ENCODE measurements around the gene SLC39A11.
A peak's percentile ranks its signal among the peaks of the same experiment; 100 is the strongest.
"Not testable (repeated sequence)": the region's sequence is repeated elsewhere in the genome, so short reads cannot be mapped to it uniquely, and the experiment has no call there.

The SLC39A11 gene, protein sequence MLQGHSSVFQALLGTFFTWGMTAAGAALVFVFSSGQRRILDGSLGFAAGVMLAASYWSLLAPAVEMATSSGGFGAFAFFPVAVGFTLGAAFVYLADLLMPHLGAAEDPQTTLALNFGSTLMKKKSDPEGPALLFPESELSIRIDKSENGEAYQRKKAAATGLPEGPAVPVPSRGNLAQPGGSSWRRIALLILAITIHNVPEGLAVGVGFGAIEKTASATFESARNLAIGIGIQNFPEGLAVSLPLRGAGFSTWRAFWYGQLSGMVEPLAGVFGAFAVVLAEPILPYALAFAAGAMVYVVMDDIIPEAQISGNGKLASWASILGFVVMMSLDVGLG

DNA sequence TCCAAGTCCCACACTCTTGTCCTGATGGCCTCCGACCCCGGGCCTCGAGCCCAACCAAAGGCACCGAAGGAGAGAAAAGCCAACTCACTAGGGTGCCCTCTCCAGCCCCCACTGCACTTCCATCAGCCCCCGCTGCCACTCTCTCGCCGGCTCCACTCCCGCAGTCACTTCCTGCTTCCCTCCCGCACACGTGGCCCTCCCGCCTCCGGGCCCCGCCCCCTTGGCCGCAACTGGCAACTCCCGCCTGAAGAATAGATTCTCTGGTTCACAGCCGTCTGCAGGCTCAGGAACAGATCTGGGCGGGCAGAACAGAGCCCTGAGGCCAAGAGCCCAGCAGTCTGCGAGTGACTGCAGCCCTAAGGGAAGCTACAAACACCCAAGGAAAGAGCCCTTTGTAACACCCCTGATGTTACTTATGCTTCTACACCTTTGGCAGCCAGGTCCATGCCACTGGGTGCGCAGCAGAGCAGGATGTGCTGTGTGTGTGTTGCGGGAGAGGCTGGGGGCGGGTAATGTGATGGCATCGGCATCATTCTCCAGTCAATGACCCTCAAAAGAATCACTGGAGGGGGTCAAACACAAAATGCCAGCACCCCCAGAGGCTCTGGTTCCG is at the start of gene SLC39A11:
Gene SLC39A11, minus strand, starts transcription at position 166 of the 613 bp plus-strand sequence. CDS start 3,924 bp downstream, outside the sequence.
- DNase-seq: peak; percentile 90

- no peak for DNase-seq
These were observed 48.9 kb upstream of the SLC39A11 start for GRCh38 chr17:73141411-73141810.

GRCh38 chr17:73140566-73140965 is 48.1 kb upstream of the SLC39A11 start:
- no peak for DNase-seq

GRCh38 chr17:73139296-73139695 is 46.8 kb upstream of the SLC39A11 start:
- DNase-seq: no peak

GRCh38 chr17:73138541-73139138 is 46.2 kb upstream of the SLC39A11 start:
- DNase-seq: no peak

GRCh38 chr17:73137376-73137775 is 44.9 kb upstream of the SLC39A11 start:
- DNase-seq: no peak

DNA sequence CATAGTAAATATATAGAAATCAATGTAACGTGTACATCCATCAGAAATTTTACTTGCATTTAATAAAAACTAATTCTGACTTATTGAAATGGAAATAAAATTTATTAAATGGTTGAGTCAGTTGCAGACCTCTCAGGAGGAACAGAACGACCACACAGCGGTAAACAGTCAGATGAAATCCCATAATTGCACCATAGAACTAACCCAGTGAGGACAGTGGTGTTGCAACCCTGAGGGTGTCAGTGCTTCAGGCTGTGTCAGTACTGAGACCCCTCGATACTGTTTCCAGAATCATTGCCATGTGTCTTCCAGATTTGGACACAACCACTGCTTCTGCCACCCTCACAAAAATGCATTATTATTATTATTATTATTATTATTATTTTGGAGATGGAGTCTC is 43.3 kb upstream of the SLC39A11 start:
- DNase-seq: no peak

- no peak for DNase-seq
These were observed 41.6 kb upstream of the SLC39A11 start for GRCh38 chr17:73133911-73134649.

- DNase-seq: no peak
These were observed 39.6 kb upstream of the SLC39A11 start for GRCh38 chr17:73132085-73132492.

GRCh38 chr17:73131439-73131838 is 39.0 kb upstream of the SLC39A11 start:
- DNase-seq: not testable (repeated sequence)

DNA sequence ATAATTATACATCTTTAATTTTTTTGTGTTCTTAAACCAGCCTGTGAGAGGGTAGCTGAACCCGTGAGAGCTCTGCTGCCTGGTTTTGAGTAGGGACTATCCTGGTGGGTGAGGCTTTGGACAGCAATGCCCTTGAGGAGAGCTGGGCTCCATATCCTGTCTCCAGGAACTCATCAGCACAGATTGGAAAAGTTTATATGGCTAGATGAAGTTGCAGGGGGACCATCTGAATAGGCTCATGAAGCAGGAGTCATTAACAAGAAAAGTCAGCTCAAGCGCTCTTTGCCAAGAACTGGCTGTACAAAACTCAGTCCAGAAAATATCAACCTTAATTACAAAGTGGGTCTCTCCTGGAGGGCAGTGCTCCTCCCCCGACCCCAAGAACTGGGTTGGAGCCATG is 38.5 kb upstream of the SLC39A11 start:
- no peak for DNase-seq

- no peak for DNase-seq
These were observed 36.0 kb upstream of the SLC39A11 start for GRCh38 chr17:73128496-73128895.

DNA sequence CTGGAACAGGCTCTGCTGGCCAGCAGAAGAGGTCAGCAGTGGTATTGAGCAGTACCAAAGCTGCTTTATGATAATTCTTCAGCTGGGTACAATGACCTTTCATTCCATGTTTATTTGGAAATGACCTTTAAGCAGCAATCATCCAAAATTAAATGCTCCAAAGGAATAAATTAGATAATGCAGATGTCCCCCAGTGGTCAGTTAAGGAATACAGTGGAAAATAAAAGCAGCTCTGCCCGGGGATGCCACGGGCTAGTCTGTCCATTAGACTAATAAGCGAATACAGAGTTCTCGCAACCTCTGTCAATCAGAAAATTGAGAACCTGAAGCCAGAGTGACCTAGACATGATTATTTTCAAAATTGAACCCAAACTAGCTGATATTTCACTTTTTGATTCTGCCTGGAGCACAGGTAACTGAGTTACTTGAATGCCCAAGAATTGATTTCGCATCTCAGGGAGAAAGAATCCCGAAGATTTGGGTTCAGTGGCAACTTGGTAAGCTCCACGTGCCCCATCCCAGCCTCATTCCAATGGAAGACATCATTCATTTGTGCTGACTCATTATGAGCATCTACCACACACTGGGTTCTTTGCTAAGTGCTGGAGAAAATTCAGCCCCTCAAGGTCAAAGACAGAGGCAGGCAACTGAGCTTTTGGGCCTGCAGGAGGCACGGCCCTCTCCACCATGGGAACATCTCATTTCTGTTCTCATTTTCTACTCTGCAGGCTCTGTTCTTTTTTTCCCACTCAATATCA is 34.4 kb upstream of the SLC39A11 start:
- DNase-seq: no peak

DNA sequence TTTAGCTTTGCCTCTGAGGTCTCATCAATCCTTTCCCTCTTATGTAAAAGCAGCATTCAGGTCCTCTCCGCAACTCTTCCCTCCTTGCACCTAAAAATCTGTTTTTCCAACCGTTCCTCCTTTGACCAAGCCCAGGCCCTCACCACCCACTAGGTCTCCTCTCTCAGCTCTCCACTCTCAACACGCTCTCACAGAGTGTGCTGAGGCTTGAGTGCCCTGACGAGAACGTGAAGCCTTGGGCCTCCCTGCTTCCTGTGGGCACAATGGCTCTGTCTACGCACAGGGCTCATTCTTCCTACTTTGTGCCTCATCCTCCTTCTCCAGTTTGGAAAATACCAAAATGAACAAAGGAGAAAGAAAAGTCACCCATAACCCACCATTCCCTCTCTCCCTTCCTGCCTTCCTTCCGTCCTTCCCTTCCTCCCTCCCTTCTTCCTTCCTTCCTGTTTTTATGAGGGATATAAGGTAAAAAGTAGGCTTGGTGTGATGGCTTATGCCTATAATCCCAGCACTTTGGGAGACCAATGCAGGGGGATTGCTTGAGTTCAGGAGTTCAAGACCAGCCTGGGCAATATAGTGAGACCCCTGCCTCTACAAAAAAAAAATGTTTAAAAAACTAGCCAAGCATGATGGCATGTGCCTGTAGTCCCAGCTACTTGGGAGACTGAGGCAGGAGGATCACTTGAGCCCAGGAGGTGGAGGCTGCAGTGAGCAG is 31.3 kb upstream of the SLC39A11 start:
- no peak for DNase-seq

DNA sequence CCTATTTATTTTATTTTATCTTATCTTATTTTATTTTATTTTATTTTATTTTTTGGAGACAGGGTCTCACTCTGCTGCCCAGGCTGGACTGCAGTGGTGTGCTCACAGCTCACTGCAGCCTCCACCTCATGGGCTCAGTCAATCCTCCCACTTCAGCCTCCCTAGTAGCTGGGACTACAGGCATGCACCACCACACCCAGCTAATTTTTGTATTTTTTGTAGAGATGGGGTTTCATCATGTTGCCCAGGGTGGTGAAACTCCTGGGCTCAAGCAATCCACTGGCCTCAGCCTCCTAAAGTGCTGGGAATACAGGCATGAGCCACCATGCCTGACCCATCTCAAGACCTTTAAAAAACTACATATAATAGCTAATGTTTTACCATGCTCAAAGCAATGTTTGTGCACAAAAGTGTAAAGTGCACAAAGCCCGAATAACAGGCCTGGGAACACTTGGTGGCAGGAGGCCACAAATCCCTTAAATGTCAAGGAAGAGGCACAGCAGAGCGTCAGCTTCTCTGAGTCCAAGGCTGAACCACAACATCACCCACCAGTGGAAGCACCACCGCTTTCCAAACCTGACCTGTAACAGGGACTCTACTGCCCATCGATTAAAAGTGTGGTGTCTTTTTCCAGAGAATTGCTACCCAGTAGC is 30.6 kb upstream of the SLC39A11 start:
- no peak for DNase-seq

- DNase-seq: no peak
These were observed 29.0 kb upstream of the SLC39A11 start for GRCh38 chr17:73121506-73121905.

DNA sequence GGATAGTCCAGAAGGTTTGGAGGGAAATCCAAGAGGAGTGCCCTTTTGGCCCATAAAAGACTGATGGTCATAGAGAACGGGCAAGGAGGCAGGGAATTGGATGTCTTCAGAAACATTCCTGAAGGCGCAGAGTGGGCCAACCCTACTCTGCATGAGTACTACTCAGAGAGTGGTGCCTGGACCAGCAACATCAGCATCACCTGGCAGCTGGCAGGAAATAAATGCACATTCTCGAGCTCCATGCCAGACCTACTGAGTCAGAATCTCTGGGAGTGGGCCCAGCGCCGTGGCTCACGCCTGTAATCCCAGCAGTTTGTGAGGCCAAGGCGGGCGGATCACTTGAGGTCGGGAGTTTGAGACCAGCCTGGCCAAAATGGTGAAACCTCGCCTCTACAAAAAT is 27.1 kb upstream of the SLC39A11 start:
- no peak for DNase-seq

GRCh38 chr17:73118951-73119391 is 26.5 kb upstream of the SLC39A11 start:
- no peak for DNase-seq

DNA sequence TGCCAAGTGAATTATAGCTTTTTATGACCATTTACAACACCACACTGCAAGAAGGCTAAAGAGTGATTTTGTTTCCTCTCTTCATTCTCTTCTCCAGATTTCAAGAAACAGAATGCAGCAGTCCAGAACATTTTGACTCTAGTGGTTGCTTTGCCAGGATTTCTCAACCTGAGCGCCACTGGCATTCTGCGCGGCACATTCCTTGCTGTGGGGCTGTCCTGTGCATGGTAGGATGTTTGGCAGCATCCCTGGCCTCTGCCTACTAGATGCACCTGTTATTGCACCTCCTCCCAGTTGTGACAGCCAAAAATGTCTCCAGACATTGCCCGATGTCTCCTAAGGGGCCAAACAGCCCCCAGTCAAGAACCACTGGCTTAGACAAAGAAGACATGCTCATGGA is 25.7 kb upstream of the SLC39A11 start:
- no peak for DNase-seq

DNA sequence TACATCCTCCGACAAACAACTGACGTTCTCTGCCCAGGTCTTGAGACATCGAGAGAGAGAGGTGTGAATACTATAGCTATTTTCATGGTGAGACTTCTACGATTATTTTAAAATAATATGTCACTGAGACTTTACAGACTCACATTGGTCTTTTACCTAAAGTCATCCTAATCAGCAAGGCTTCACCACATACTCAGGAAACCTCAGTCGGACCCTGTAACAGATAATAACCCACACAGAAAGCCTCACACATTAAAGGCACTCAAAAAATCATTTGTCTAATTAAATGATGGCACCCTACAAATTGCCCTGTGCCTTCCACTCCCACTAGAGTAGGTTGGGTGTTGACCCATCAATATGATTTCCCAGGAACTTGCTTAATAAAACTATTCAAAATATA is 19.8 kb upstream of the SLC39A11 start:
- DNase-seq: no peak

DNA sequence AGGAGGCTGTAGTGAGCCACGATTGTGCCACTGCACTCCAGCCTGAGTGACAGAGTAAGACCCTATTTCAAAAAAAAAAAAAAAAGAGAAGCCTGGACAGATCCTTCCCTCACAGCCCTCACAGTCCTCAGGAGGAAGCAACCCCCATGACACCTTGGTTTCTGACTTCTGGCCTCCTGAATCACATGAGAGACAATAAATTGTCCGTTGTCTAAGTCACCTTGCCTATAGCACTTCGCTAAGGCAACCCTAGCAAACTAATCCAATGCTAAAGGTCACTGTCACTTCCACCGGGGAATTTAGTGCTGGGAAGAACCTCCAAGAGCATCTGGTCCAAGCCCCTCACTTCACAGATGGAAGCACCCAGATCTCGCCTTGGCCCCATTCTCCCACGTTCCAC is 18.9 kb upstream of the SLC39A11 start:
- no peak for DNase-seq

Measured in CD4-positive, alpha-beta T cell treated with Interleukin-21 for 1 hour (primary cell).